ENCODE data around the gene NKG7.

- TF ChIP-seq CTCF (conservative IDR thresholded peaks at IDR 0.05; ENCODE audit: low read depth, low read length): no peak
- TF ChIP-seq EZH2 (IDR thresholded peaks at IDR 0.05; ENCODE audit: borderline replicate concordance, low read depth, low read length, poor library complexity, severe bottlenecking): no peak
These were observed 11.2 kb downstream of the NKG7 start for GRCh38 chr19:51361239-51361638.

All from A673 (cell line).